Measurements from ENCODE around the gene SENP1.

Gene SENP1

DNA sequence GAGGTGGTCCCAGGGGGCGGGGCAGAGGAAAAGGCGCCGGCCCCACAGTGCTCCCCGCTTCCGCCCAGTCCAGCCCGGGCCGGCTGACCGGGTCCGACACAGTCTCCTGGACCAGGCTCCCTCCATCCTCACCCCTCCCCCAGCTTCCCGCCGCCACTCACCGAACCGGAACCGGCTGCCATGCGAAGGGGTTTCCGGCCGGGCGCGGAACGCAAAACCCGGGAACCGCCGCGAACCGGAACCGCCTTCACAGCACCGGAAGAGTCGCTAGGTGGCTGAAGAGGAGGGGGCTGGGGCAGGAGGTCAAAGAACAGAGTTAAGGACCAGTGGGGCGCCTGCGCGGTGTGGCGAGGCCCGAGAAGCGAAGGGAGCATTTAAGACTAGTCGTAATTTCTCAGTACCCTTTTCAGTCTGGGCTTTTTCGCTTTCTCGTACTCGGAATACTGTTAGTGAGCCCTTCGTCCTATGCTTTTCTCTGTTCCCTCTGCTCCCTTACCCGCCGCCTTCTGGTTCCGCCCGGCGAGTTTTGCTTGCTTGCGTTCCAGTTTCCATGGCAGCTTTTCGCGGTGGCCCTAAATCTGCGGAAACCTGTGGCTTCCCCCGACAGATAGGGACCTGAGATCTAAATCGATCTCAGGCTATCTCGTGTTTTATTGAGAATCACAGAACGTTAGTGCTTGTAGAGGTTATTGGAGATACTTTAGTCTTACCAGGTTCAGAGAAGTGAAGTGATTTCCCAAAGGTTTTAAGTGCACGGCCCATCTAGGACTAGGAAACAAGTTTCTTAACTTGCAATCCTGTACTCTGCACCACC lies at the start of gene SENP1:
Gene SENP1, minus strand, starts transcription at position 213 of the 814 bp plus-strand sequence. CDS start 4,607 bp downstream, outside the sequence.
- Histone ChIP-seq H3K9ac (ENCODE audit: low read length) (peak within 1 kb of the TSS; percentile 96), H3K4me1 (ENCODE audit: control insufficient read depth, insufficient read depth, low read length) (peaks cover 14% of the 10 kb centered on the region), H3K9me3 (ENCODE audit: control insufficient read depth, insufficient read depth, low read depth, low read length) (no peaks in the 10 kb centered on the region), H3K27ac (ENCODE audit: low read depth, low read length) (peak within 1 kb of the TSS; percentile 96), H3K4me3 (ENCODE audit: low read depth, low read length) (peak within 1 kb of the TSS; percentile 88), H3K27me3 (ENCODE audit: control insufficient read depth, insufficient read depth, low read length) (peaks cover 21% of the 10 kb centered on the region), H3K36me3 (ENCODE audit: control insufficient read depth, insufficient read depth, low read length) (no peaks in the 10 kb centered on the region)

DNA sequence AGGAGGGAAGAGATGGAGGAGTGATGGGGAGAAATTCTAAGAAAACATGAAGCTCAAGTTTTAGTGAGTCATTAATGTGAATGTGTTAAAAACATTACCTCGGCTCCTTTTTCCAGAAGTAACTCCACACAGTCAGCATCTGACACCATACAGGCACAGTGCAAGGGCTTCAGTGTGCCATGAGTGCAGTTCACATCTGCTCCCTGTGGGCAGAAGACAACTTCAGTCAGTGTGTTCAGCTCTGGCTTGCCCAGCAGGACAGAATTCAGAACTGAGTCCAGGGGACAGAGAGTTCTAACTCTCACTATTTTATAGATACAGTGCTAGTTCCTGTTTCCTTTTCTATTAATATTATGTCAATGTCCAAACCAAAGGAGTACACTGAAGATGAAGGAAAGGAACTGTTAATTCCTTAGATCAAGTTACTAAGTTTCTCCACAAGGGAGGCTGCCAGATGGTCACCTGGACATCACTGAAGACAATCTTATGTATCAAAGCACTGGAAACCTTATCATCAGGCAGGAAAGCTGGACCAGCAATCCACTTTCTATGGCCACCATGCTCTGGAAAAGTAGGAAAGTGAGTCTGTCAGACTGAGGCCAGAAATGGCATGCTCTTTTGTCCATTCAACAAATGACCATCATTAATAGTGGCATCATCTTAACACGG lies 45.4 kb upstream of the SENP1 start:
- Histone ChIP-seq H3K27ac (ENCODE audit: low read depth, low read length) (no peak overlapping the region), H3K27me3 (ENCODE audit: control insufficient read depth, insufficient read depth, low read length) (no peaks in the 10 kb centered on the region), H3K36me3 (ENCODE audit: control insufficient read depth, insufficient read depth, low read length) (peaks cover 23% of the 10 kb centered on the region), H3K4me1 (ENCODE audit: control insufficient read depth, insufficient read depth, low read length) (no peaks in the 10 kb centered on the region), H3K9me3 (ENCODE audit: control insufficient read depth, insufficient read depth, low read depth, low read length) (no peaks in the 10 kb centered on the region), H3K4me3 (ENCODE audit: low read depth, low read length) (no peak overlapping the region), H3K9ac (ENCODE audit: low read length) (no peak overlapping the region)

DNA sequence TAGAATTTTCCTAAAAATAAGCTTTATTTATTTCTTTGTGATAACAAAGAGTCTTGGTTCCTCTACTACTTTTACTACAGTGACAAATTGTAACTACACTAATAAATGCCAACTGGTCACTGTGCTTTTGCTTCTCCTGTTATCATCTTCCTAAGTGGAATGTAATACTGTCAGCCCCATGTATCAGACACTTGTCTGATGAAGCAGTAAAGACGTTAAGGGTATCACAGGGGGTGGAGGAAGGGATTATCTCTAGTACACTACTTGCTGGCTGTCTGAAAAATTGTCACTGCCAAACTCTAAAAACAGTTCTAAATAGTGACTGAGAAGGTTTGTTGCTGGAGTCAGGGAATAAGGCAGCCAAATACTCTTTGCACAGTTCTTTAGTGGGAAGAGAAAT lies 40.1 kb upstream of the SENP1 start:
- Histone ChIP-seq H3K27me3 (ENCODE audit: control insufficient read depth, insufficient read depth, low read length) (no peaks in the 10 kb centered on the region), H3K9ac (ENCODE audit: low read length) (no peak overlapping the region), H3K36me3 (ENCODE audit: control insufficient read depth, insufficient read depth, low read length) (peaks cover 73% of the 10 kb centered on the region), H3K27ac (ENCODE audit: low read depth, low read length) (no peak overlapping the region), H3K4me3 (ENCODE audit: low read depth, low read length) (no peak overlapping the region), H3K4me1 (ENCODE audit: control insufficient read depth, insufficient read depth, low read length) (peaks cover 11% of the 10 kb centered on the region), H3K9me3 (ENCODE audit: control insufficient read depth, insufficient read depth, low read depth, low read length) (no peaks in the 10 kb centered on the region)

DNA sequence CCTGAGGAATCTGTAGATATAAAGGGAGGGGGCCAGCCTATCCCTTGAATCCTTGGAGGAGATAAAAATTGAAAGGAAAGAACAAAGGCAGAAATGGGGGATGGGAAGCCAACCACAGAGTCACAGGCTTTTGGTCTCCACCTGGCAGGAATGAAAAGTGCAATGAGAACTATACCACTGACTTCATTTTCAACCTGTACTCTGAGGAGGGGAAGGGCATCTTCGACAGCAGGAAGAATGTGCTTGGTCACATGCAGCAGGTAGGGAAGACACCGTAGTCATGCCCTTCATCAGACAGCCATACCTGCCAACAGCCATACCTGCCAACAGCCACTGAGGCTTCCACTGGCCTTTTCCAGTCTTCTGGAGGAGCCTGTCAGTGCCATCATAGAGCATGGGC lies 38.0 kb upstream of the SENP1 start:
- H3K9ac ChIP-seq (ENCODE audit: low read length), result no peak overlapping the region
- no peak overlapping the region for H3K4me3 ChIP-seq (ENCODE audit: low read depth, low read length)
- H3K27ac ChIP-seq (ENCODE audit: low read depth, low read length), result no peak overlapping the region
- H3K4me1 ChIP-seq (ENCODE audit: control insufficient read depth, insufficient read depth, low read length), result peaks cover 11% of the 10 kb centered on the region
- no peaks in the 10 kb centered on the region for H3K9me3 ChIP-seq (ENCODE audit: control insufficient read depth, insufficient read depth, low read depth, low read length)
- H3K27me3 ChIP-seq (ENCODE audit: control insufficient read depth, insufficient read depth, low read length), result no peaks in the 10 kb centered on the region
- peaks cover 83% of the 10 kb centered on the region for H3K36me3 ChIP-seq (ENCODE audit: control insufficient read depth, insufficient read depth, low read length)

DNA sequence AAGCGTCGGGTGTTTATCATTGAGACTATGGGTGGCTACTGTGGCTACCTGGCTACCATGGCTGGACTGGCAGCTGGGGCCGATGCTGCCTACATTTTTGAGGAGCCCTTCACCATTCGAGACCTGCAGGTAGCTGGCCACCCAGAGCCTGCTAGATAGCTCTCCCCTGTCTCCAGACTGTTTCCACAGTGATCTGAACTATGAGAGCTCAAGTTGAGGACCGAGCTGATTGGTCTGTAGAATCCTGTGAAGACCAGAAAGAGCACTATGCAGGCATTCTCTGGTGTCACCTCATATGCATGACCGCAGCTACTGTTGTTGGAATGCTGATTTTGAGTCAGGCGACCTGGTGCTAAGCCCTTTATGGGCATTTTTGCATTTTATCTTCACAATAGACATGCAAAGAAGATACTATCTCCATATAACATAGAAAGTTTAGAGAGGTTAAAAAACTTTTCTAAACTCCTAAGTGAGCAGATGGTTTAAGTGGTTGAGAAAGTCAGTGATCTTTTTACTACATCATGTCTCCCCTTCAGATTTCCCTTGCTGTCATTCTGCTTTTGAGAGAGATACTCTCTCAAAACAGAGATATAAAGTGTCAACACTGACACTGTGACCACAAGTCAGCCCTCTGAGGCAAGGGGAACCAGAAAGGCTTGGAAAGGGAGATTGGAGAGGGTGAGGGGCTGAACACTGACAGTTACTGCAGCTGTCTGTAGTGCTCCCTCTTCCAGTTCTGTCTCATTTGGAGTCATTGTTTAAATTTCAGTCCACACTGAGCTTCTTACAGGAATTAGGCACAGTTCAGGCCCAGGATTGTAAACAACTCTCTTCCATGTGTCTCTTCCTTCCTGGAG lies 37.2 kb upstream of the SENP1 start:
- no peak overlapping the region for H3K9ac ChIP-seq (ENCODE audit: low read length)
- H3K27me3 ChIP-seq (ENCODE audit: control insufficient read depth, insufficient read depth, low read length), result no peaks in the 10 kb centered on the region
- no peak overlapping the region; the same call in 1 of the 2 replicates for H3K4me3 ChIP-seq (ENCODE audit: low read depth, low read length)
- H3K4me1 ChIP-seq (ENCODE audit: control insufficient read depth, insufficient read depth, low read length), result peaks cover 11% of the 10 kb centered on the region
- H3K36me3 ChIP-seq (ENCODE audit: control insufficient read depth, insufficient read depth, low read length), result peaks cover 86% of the 10 kb centered on the region
- no peak overlapping the region; the same call in 1 of the 2 replicates for H3K27ac ChIP-seq (ENCODE audit: low read depth, low read length)
- no peaks in the 10 kb centered on the region for H3K9me3 ChIP-seq (ENCODE audit: control insufficient read depth, insufficient read depth, low read depth, low read length)

GRCh38 chr12:48135027-48135426 lies 29.1 kb upstream of the SENP1 start:
- Histone ChIP-seq H3K4me1 (ENCODE audit: control insufficient read depth, insufficient read depth, low read length) (no peaks in the 10 kb centered on the region), H3K4me3 (ENCODE audit: low read depth, low read length) (no peak overlapping the region), H3K9ac (ENCODE audit: low read length) (no peak overlapping the region), H3K36me3 (ENCODE audit: control insufficient read depth, insufficient read depth, low read length) (peaks cover 78% of the 10 kb centered on the region), H3K27me3 (ENCODE audit: control insufficient read depth, insufficient read depth, low read length) (no peaks in the 10 kb centered on the region), H3K27ac (ENCODE audit: low read depth, low read length) (no peak overlapping the region), H3K9me3 (ENCODE audit: control insufficient read depth, insufficient read depth, low read depth, low read length) (no peaks in the 10 kb centered on the region)

DNA sequence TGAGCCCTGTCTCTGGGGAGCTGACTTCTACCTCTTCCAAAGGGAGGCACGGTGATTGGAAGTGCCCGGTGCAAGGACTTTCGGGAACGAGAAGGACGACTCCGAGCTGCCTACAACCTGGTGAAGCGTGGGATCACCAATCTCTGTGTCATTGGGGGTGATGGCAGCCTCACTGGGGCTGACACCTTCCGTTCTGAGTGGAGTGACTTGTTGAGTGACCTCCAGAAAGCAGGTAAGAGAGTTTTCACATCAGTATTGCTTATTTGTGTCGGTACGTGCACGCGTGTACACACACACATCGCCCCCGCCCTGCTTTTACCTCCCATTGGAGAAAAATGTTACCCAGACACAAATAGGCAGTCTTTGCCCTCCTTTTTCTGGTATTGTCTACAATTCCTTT lies 26.9 kb upstream of the SENP1 start:
- no peaks in the 10 kb centered on the region for H3K27me3 ChIP-seq (ENCODE audit: control insufficient read depth, insufficient read depth, low read length)
- H3K9me3 ChIP-seq (ENCODE audit: control insufficient read depth, insufficient read depth, low read depth, low read length), result no peaks in the 10 kb centered on the region
- H3K36me3 ChIP-seq (ENCODE audit: control insufficient read depth, insufficient read depth, low read length), result peaks cover 74% of the 10 kb centered on the region
- H3K4me3 ChIP-seq (ENCODE audit: low read depth, low read length), result no peak overlapping the region
- H3K9ac ChIP-seq (ENCODE audit: low read length), result no peak overlapping the region
- no peaks in the 10 kb centered on the region for H3K4me1 ChIP-seq (ENCODE audit: control insufficient read depth, insufficient read depth, low read length)
- no peak overlapping the region for H3K27ac ChIP-seq (ENCODE audit: low read depth, low read length)

DNA sequence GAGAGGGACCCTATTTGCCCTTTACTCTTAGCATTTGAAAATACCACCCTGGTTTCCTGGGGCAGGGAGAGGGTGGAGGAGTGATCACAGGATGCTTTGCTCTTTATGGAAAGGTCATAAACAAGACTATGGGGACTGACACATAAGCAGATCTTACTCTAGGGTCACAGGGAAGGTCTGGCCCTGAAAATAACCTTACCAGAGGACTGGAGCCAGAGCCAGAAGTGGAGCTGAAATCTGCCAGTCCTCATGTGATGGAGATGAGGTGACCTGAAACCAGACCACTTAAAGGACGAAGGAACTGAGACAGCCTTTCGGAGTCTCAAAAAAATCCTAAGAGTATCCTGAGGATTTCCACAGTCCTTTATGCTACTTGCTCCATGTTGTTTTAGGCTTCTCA lies 25.6 kb upstream of the SENP1 start:
- no peak overlapping the region for H3K9ac ChIP-seq (ENCODE audit: low read length)
- H3K9me3 ChIP-seq (ENCODE audit: control insufficient read depth, insufficient read depth, low read depth, low read length), result no peaks in the 10 kb centered on the region
- peaks cover 76% of the 10 kb centered on the region for H3K36me3 ChIP-seq (ENCODE audit: control insufficient read depth, insufficient read depth, low read length)
- no peaks in the 10 kb centered on the region for H3K27me3 ChIP-seq (ENCODE audit: control insufficient read depth, insufficient read depth, low read length)
- no peak overlapping the region for H3K4me3 ChIP-seq (ENCODE audit: low read depth, low read length)
- H3K4me1 ChIP-seq (ENCODE audit: control insufficient read depth, insufficient read depth, low read length), result no peaks in the 10 kb centered on the region
- no peak overlapping the region for H3K27ac ChIP-seq (ENCODE audit: low read depth, low read length)

DNA sequence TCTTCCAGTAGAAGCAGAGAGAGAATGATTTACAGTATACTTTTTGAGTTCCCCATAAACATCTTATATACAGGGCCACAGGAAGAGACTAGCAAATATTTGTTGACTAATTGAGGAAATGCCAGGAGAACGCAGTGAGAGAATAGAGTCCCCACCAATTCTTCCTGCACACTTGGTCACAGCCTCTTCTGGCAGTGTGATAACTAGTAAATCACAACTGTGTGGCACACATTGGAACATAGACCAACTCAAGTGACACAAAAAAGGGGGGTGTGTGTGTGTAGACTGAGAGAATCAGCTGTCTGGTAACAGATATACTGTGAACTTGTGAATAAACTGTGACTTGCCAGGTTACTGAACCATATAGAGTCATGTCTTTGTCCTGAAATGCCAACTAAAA lies 23.5 kb upstream of the SENP1 start:
- Histone ChIP-seq H3K4me3 (ENCODE audit: low read depth, low read length) (no peak overlapping the region), H3K9ac (ENCODE audit: low read length) (no peak overlapping the region), H3K27ac (ENCODE audit: low read depth, low read length) (no peak overlapping the region), H3K9me3 (ENCODE audit: control insufficient read depth, insufficient read depth, low read depth, low read length) (no peaks in the 10 kb centered on the region), H3K36me3 (ENCODE audit: control insufficient read depth, insufficient read depth, low read length) (peaks cover 79% of the 10 kb centered on the region), H3K27me3 (ENCODE audit: control insufficient read depth, insufficient read depth, low read length) (no peaks in the 10 kb centered on the region), H3K4me1 (ENCODE audit: control insufficient read depth, insufficient read depth, low read length) (no peaks in the 10 kb centered on the region)

DNA sequence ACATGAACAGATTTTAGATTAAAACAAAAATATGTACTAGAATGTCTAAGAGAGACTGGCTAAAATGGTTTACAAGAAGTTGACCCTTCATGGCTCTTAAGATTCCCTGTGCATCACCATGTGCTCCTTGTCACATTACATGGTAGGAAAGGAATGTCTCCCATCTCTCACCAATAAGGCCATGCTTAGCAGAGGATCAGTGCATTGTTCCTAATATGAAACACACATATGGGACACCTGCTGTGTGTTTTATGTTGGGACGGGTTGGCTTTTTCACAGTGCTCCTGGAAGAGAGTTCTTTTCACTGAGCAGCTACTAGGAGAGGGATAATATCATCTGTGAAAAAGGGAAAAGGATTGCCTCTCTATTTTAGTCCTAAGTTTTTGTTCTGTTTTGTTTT lies 22.9 kb upstream of the SENP1 start:
- Histone ChIP-seq H3K4me3 (ENCODE audit: low read depth, low read length) (no peak overlapping the region), H3K27ac (ENCODE audit: low read depth, low read length) (no peak overlapping the region), H3K9ac (ENCODE audit: low read length) (no peak overlapping the region), H3K27me3 (ENCODE audit: control insufficient read depth, insufficient read depth, low read length) (no peaks in the 10 kb centered on the region), H3K9me3 (ENCODE audit: control insufficient read depth, insufficient read depth, low read depth, low read length) (no peaks in the 10 kb centered on the region), H3K36me3 (ENCODE audit: control insufficient read depth, insufficient read depth, low read length) (peaks cover 78% of the 10 kb centered on the region), H3K4me1 (ENCODE audit: control insufficient read depth, insufficient read depth, low read length) (no peaks in the 10 kb centered on the region)

Data from HUES6 (cell line).